NCI-H1092 (cell line): ENCODE data around the gene CENPE.
"Not testable (repeated sequence)": the region's sequence is repeated elsewhere in the genome, so short reads cannot be mapped to it uniquely, and the experiment has no call there.

Experiments
- DNase-seq: peaks from one replicate; lab custom pipeline; 2025; lab: John Stamatoyannopoulos, UW

The CENPE gene, protein sequence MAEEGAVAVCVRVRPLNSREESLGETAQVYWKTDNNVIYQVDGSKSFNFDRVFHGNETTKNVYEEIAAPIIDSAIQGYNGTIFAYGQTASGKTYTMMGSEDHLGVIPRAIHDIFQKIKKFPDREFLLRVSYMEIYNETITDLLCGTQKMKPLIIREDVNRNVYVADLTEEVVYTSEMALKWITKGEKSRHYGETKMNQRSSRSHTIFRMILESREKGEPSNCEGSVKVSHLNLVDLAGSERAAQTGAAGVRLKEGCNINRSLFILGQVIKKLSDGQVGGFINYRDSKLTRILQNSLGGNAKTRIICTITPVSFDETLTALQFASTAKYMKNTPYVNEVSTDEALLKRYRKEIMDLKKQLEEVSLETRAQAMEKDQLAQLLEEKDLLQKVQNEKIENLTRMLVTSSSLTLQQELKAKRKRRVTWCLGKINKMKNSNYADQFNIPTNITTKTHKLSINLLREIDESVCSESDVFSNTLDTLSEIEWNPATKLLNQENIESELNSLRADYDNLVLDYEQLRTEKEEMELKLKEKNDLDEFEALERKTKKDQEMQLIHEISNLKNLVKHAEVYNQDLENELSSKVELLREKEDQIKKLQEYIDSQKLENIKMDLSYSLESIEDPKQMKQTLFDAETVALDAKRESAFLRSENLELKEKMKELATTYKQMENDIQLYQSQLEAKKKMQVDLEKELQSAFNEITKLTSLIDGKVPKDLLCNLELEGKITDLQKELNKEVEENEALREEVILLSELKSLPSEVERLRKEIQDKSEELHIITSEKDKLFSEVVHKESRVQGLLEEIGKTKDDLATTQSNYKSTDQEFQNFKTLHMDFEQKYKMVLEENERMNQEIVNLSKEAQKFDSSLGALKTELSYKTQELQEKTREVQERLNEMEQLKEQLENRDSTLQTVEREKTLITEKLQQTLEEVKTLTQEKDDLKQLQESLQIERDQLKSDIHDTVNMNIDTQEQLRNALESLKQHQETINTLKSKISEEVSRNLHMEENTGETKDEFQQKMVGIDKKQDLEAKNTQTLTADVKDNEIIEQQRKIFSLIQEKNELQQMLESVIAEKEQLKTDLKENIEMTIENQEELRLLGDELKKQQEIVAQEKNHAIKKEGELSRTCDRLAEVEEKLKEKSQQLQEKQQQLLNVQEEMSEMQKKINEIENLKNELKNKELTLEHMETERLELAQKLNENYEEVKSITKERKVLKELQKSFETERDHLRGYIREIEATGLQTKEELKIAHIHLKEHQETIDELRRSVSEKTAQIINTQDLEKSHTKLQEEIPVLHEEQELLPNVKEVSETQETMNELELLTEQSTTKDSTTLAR (N-terminal part only)

GRCh38 chr4:103198111-103198765 is at the start of gene CENPE:
Gene CENPE (minus strand): TSS chr4:103198343. CDS start chr4:103198319, 24 bp downstream.
- peak; percentile 81 for DNase-seq

DNA sequence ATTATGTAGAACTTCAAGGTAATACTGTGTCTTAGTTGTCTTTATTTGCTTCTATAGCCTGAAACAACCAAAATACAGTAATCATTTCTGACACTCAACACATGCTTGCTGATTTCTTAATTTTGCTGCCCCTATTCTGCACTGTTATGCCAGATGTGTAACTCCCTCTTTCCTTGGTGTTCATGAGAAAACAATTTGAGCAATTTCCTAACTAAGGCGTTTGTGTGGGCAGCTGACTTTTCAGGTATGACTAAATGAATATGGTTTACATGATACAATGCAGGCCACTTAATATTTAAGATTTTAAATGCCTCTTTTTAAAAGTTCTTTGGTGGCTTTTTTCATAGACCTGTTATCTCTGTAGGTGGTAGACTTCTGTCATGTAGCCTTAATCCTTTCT is 46.1 kb upstream of the CENPE start:
- DNase-seq: no peak

DNA sequence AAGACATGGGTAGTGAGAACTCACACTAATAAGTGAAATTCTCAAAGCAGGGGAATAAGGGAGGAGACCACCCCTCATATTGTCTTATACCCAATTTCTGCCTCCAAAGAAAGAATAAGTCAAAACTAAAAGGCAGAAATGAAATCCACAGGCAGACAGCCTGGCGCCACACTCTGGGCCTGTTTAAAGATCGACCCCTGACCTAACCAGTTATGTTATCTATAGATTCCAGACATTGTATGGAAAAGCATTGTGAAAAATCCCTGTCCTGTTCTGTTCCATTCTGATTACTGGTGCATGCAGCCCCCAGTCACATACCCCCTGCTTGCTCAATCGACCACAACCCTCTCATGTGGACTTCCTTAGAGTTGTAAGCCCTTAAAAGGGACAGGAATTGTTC is 32.8 kb upstream of the CENPE start:
- not testable (repeated sequence) for DNase-seq

- not testable (repeated sequence) for DNase-seq
Observed at GRCh38 chr4:103223556-103223955, 25.4 kb upstream of the CENPE start.

- no peak for DNase-seq
Observed at GRCh38 chr4:103207673-103208072, 9.5 kb upstream of the CENPE start.

- no peak for DNase-seq
Observed at GRCh38 chr4:103204111-103204510, 6.0 kb upstream of the CENPE start.

DNA sequence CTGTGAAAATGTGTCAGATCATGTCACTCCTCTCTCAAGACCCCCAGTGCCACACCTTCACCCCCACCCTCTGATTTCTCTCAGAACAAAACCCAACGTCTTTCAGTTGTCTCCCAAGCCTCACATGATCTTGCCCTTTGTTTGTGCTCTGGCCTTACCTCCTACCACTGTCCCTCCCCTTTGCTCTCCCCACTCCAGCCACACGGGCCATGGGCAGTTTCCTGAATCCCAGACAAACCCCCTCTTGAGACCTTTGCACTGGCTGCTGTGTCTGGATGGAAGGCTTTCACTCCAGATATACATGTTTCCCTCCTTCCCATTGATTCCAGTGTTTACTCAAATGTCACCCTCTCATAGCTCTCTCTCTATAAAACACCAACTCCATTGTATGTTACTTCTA is 3.6 kb upstream of the CENPE start:
- no peak for DNase-seq

DNA sequence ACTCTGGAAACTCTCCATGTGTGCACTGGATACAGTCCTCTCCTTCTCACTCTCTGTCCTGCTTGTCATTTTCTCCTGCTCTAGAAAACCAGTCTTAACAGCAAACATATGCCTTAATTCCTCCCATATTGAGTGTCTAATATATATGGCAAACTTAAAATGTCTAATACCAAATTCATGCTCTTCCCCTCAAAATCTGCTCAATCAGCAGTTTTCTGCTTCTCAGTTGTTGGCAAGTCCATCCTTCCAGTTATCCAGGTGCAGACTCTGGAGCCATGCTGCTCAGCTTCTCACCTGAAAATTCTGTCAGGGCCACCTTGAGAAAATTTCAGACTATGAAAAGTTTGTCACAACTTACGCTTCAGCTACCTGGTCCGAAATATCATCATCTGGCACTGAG is 3.1 kb upstream of the CENPE start:
- no peak for DNase-seq

GRCh38 chr4:103199009-103199408 is 866 bp upstream of the CENPE start:
- no peak for DNase-seq

DNA sequence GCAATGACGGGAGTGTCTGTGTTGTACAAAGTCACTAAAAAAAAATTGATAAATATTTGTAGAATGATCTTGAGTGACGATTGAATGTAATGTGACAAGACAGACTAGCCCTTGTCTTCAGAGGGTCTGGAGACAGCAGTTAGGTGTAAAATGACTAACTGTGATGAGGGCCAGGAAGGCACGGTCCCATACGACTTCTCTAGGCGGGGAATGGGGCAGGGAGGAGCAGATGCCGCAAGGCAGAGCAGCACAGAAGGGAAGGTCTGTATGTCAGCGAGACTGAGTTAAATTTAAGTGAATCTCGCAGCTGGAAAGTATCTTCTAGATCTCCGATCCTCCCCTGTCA is 405 bp downstream of the CENPE start:
- DNase-seq: no peak

- no peak for DNase-seq
Observed at GRCh38 chr4:103193457-103193856, 4.7 kb downstream of the CENPE start.

- DNase-seq: no peak
Observed at GRCh38 chr4:103171006-103171405, 27.1 kb downstream of the CENPE start.

GRCh38 chr4:103169750-103170149 is 28.4 kb downstream of the CENPE start:
- DNase-seq: not testable (repeated sequence)

GRCh38 chr4:103168993-103169392 is 29.1 kb downstream of the CENPE start:
- DNase-seq: no peak

- DNase-seq: no peak
Observed at GRCh38 chr4:103162176-103162575, 36.0 kb downstream of the CENPE start.

DNA sequence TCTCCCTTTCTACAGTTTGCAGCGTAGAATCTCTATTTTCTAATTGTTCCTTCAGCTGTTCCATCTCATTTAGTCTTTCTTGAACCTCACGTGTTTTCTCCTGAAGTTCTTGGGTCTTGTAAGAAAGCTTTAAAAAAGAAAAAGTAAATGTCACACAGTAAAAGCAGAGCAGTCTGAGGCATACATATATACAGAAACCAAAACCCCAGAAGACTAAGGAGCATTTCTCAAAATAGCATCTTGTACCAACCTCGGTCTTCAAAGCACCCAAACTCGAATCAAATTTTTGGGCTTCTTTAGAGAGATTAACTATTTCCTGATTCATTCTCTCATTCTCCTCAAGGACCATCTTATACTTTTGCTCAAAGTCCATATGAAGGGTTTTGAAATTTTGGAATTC is 39.4 kb downstream of the CENPE start:
- DNase-seq: no peak

DNA sequence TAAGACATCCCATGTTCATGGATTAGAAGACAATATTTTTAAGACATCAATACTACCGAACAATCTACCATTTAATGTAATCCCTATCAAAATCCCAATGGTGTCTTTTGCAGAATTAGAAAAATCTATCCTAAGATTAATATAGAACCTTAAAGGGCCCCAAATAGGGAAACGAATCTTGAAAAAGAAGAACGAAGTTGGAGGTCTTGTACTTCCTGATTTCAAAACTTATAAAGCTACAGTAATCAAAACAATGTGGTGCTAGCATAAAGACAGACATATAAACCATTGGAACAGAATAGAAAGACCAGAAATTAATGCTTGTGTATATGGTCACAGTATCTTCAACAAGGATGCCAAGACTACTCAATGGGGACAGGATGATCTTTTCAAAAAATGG is 42.0 kb downstream of the CENPE start:
- no peak for DNase-seq

DNA sequence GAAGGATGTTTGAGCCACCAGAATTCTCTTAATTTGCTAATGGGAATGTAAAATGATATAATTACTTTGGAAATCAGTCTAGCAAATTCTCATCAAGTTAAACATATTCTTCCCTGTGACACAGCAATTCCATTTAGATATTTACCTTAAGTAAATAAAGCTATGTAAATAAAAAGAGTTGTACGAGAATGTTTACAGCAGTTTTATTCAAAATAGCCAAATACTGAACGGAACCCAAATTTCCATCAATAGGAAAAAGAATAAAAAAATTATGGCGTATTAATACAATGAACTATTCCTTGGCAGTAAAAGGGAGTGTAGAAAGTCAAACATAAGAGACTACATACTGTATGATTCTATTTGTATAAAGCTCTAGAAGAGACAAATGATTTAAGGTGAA is 45.8 kb downstream of the CENPE start:
- DNase-seq: no peak

GRCh38 chr4:103150677-103151076 is 47.5 kb downstream of the CENPE start:
- no peak for DNase-seq

- no peak for DNase-seq
Observed at GRCh38 chr4:103144926-103145325, 53.2 kb downstream of the CENPE start.

DNA sequence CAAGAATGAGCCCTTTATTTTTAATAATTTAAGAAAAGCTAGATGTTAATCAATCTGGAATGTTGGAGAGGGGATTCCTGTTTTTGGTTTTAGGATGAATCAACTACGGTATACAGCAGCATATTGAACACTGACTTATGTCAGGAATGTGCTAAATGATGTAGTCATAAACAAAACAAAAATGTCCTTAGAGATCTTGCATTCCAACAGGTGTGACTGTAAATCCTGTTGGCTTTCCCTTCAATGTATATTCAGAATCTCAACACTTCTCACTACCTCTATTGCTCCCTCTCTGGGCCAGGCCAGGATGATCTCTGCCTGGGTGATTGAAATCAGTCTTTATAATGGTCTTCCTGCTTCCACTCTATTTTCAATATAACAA is 60.7 kb downstream of the CENPE start:
- DNase-seq: no peak
